Karpas-422 (cell line): ENCODE data around the gene SLC35G2. TPM values are rescaled to one million over a fixed set of nuclear protein-coding genes. Genes with fewer than 3 reads are reported as not detected.
"Not testable (repeated sequence)": the region's sequence is repeated elsewhere in the genome, so short reads cannot be mapped to it uniquely, and the experiment has no call there.

ENCODE experiments used
- DNase-seq: peaks from one replicate; pipeline ENCODE4 v3.0.0-alpha.2; 2015
- H2AFZ ChIP-seq: fragments of 200-600 bp; sonication (generic); 2 replicates; pipeline ENCODE4 v1.6.1; 2014; ENCODE audit warnings: antibody characterized with exemption, low read length, mixed read lengths
- H3K27ac ChIP-seq: fragments of 200-600 bp; sonication (generic); 2 replicates; pipeline ENCODE4 v1.5.1; 2014; ENCODE audit warnings: mild to moderate bottlenecking, low read length, moderate library complexity
- H3K27me3 ChIP-seq: fragments of 200-600 bp; sonication (generic); 2 replicates; pipeline ENCODE4 v1.6.1; 2014; ENCODE audit warnings: low read length, mixed read lengths
- H3K36me3 ChIP-seq: fragments of 200-600 bp; sonication (generic); 2 replicates; pipeline ENCODE4 v1.6.1; 2014; ENCODE audit warnings: low read length, mixed read lengths; ENCODE audit not compliant: insufficient read depth
- H3K4me1 ChIP-seq: fragments of 200-600 bp; sonication (generic); 2 replicates; pipeline ENCODE4 v1.6.1; 2014; ENCODE audit warnings: mild to moderate bottlenecking, low read length, mixed read lengths
- H3K4me2 ChIP-seq: fragments of 200-600 bp; sonication (generic); 2 replicates; pipeline ENCODE4 v1.6.1; 2014; ENCODE audit warnings: low read length, low read depth, mild to moderate bottlenecking; ENCODE audit not compliant: poor library complexity, severe bottlenecking
- H3K4me3 ChIP-seq: fragments of 200-600 bp; sonication (generic); 2 replicates; pipeline ENCODE4 v1.5.1; 2014; ENCODE audit warnings: mild to moderate bottlenecking, antibody characterized with exemption, low read length, mixed read lengths
- H3K79me2 ChIP-seq: fragments of 200-600 bp; sonication (generic); 2 replicates; pipeline ENCODE4 v1.6.1; 2014; ENCODE audit warnings: mild to moderate bottlenecking, low read length, mixed read lengths
- H3K9ac ChIP-seq: fragments of 200-600 bp; sonication (generic); 2 replicates; pipeline ENCODE4 v1.6.0; 2014; ENCODE audit warnings: low read length
- H3K9me2 ChIP-seq: fragments of 200-600 bp; sonication (generic), shearing (Covaris generic); replicated peaks from 2 replicates; pipeline ENCODE4 v1.6.0; 2014; ENCODE audit warnings: mild to moderate bottlenecking, low read length, moderate library complexity; ENCODE audit not compliant: insufficient read depth
- H3K9me3 ChIP-seq: fragments of 300-700, 200-600 bp; sonication (generic); 2 replicates; pipeline ENCODE4 v1.6.1; 2014; ENCODE audit warnings: low read length, mixed read lengths
- H4K20me1 ChIP-seq: fragments of 200-600 bp; sonication (generic); 2 replicates; pipeline ENCODE4 v1.6.1; 2014; ENCODE audit warnings: mild to moderate bottlenecking, antibody characterized with exemption, low read length, low read depth; ENCODE audit not compliant: insufficient read depth
- total RNA-seq: library from RNA; depleted of rRNA; stranded (reverse); fragments of >200 nt; shearing (Covaris generic); gene quantifications from 2 replicates; pipeline ENCODE4 v1.2.3, GENCODE V29; 2014; ENCODE audit warnings: low replicate concordance

Gene SLC35G2
- total RNA-seq, 1 experiment from 2014 or later = 11.4 TPM

DNA sequence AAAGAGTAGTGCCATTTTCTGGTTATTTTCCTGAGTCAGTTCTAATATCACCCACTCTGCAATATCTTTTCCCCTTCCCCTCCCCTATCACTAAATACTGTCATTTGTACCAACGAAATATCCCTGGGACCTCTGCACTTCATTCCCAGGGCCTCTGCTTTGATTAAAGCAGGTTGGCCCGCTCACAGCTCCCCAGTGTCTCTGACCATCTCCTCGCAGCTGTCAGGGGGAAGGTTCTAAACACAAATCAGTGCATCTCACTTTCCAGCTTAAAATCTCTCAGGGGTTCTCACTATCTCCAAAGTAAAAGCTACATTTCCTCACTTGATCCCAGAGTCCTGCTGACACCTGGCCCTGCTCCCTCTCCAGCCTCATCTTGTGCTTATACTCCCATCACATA lies 28.1 kb upstream of the SLC35G2 start:
- Histone ChIP-seq H2AFZ (no peak overlapping the region), H3K9me2 (no peaks in the 10 kb centered on the region), H3K79me2 (no peaks in the 10 kb centered on the region), H4K20me1 (no peaks in the 10 kb centered on the region), H3K27me3 (no peaks in the 10 kb centered on the region; the same call in 1 of the 2 replicates), H3K4me2 (no peak overlapping the region), H3K9me3 (no peaks in the 10 kb centered on the region), H3K36me3 (no peaks in the 10 kb centered on the region), H3K4me1 (peaks cover 17% of the 10 kb centered on the region), H3K27ac (no peak overlapping the region), H3K4me3 (no peak overlapping the region), H3K9ac (no peak overlapping the region)
- no peak for DNase-seq

DNA sequence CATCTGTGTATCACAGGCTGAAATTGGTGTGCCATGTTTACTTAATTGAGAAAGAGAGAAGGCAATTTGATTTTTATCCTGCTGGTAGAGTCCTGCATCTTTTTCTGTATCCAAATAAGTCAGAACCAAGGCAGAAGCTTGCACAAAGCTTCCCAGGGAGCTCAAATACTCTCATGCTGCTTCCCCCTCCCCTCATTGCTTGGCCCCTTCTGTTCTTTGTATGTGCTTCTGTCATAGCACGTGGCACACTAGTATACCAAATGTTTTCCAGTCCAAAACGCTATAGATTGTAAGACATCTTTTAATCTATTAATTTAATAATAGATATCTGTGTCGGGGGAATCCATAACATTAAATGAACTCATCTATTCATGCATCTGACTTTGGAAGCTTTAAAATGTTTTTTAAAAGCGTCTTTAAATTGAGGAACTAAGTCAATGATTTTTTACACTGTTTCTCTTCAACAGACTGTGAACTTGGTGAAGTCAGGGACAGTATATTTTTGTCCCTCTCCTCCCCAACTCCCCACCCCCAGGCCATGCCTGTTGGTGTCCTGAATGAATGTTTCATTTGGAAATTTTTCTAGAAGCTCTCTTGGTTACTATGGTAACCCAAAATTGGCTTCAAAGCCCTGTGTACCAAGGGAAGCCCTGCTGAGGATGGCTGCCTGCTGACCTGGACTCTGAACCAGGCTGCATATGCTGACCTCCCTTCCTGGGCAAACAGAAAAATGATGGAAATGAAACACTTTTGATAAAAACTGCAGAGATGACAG lies 26.2 kb upstream of the SLC35G2 start:
- DNase-seq = no peak
- no peak overlapping the region for H3K4me3 ChIP-seq
- no peaks in the 10 kb centered on the region for H3K9me3 ChIP-seq

DNA sequence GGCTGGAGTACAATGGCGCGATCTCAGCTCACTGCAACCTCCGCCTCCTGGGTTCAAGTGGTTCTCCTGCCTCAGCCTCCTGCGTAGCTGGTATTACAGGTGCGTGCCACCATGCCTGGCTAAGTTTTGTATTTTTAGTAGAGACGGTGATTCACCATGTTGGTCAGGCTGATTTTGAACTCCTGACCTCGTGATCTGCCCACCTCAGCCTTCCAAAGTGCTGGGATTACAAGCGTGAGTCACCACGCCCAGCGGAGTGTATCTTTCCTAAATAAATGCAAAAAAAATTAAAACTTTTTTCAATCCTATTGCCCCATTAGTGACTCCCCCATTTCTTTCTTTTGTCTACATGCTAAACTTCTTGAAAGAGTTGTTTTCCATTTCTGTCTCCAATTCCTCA lies 17.8 kb upstream of the SLC35G2 start:
- not testable (repeated sequence) for H3K36me3 ChIP-seq, H3K4me3 ChIP-seq, H2AFZ ChIP-seq, H3K4me1 ChIP-seq, H3K79me2 ChIP-seq, H3K9me3 ChIP-seq, H4K20me1 ChIP-seq, H3K9ac ChIP-seq, H3K9me2 ChIP-seq, DNase-seq, H3K4me2 ChIP-seq, H3K27ac ChIP-seq, H3K27me3 ChIP-seq

More for the DNA sequence above, 26.2 kb upstream of the SLC35G2 start:
- H3K9me2 ChIP-seq = no peaks in the 10 kb centered on the region
- no peaks in the 10 kb centered on the region for H4K20me1 ChIP-seq
- no peaks in the 10 kb centered on the region; the same call in 1 of the 2 replicates for H3K27me3 ChIP-seq
- no peaks in the 10 kb centered on the region for H3K36me3 ChIP-seq
- H3K79me2 ChIP-seq = no peaks in the 10 kb centered on the region
- no peak overlapping the region for H3K27ac ChIP-seq
- no peak overlapping the region for H3K4me2 ChIP-seq
- H3K4me1 ChIP-seq = peaks cover 3% of the 10 kb centered on the region
- H3K9ac ChIP-seq = no peak overlapping the region
- H2AFZ ChIP-seq = peak overlapping the region; percentile 43

DNA sequence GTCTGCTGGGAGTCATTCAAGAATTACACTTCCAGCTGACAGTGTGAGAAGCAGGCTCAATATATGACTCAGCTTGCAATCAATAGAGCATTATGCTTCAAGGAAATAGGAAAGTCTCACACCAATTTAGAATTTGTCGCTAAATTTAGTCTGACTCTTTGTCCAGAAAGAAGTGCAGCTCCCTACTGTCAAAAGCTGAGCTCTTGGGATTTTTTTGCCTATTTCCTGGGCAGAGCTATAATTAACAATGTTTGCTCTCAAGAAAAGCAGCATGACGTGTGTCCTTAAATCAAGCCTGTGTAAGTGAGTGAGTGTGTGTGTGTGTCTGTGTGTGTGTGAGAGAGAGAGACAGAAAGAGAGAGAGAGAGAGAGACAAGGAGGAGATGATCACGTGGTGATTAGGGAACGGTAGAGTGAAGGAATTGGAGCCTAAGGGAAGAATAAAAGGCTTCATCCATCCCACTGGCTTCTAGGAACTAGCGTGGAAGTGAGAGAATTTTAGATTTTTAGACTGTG lies 16.4 kb upstream of the SLC35G2 start:
- no peak overlapping the region for H2AFZ ChIP-seq
- H3K4me3 ChIP-seq = no peak overlapping the region
- no peaks in the 10 kb centered on the region for H3K9me3 ChIP-seq
- no peaks in the 10 kb centered on the region for H3K79me2 ChIP-seq
- H3K27me3 ChIP-seq = no peaks in the 10 kb centered on the region
- H3K4me1 ChIP-seq = 0 out of 2 replicates have a peak, but pooled peaks cover 2% of the 10 kb centered on the region
- no peak overlapping the region for H3K27ac ChIP-seq
- DNase-seq = no peak
- H4K20me1 ChIP-seq = no peaks in the 10 kb centered on the region
- H3K9me2 ChIP-seq = no peaks in the 10 kb centered on the region
- no peak overlapping the region for H3K9ac ChIP-seq
- no peak overlapping the region for H3K4me2 ChIP-seq
- H3K36me3 ChIP-seq = no peaks in the 10 kb centered on the region

DNA sequence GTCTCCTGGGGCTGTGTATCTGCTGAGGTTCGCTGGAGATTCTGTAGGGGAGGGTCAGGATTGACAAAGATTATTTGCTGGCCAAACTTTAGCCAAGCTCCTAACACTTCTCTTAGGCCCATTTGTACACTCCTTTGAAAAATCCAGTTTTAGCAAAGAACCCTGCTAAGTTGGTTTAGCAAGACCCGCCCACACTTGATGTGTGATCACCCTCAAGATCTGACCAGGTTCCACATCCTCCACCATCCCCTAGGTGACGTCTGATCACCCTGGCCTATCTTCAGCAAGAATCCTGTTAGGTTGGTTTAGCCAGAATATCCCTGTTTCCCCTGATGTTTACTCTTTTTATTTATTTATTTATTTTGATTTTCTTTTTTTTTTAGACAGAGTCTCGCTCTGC lies 14.8 kb upstream of the SLC35G2 start:
- no peak for DNase-seq
- H3K4me2 ChIP-seq = no peak overlapping the region

DNA sequence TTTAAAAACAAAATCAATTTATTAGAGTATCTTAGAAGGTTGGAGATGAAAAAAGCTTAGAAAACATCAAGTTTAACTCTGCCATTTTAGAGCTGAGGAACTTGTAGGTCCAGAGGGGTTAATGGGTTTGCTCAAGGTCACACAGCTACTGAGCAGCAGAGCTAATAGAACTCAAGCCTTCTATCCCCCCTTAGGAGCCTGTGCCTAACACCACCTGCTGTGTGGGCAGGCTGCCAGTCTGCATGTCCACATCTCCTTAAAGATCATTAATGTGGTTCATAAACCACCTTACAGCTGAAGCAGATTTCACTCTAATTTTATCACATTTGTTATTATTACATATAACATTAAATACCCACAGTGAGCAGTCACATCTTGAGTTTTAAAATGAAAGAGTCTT lies 14.1 kb upstream of the SLC35G2 start:
- Histone ChIP-seq H3K9me2 (no peaks in the 10 kb centered on the region), H4K20me1 (no peaks in the 10 kb centered on the region), H2AFZ (no peak overlapping the region), H3K4me1 (0 out of 2 replicates have a peak, but pooled peaks cover 2% of the 10 kb centered on the region), H3K36me3 (no peaks in the 10 kb centered on the region), H3K27me3 (no peaks in the 10 kb centered on the region), H3K4me3 (no peak overlapping the region), H3K4me2 (no peak overlapping the region), H3K9ac (no peak overlapping the region), H3K27ac (no peak overlapping the region), H3K79me2 (no peaks in the 10 kb centered on the region), H3K9me3 (no peaks in the 10 kb centered on the region)
- no peak for DNase-seq

More for the DNA sequence above, 14.8 kb upstream of the SLC35G2 start:
- H3K79me2 ChIP-seq = no peaks in the 10 kb centered on the region
- H3K9ac ChIP-seq = no peak overlapping the region
- no peaks in the 10 kb centered on the region for H3K9me2 ChIP-seq
- no peaks in the 10 kb centered on the region for H4K20me1 ChIP-seq
- H3K27ac ChIP-seq = no peak overlapping the region
- no peak overlapping the region for H3K4me3 ChIP-seq
- H3K27me3 ChIP-seq = no peaks in the 10 kb centered on the region
- no peak overlapping the region for H2AFZ ChIP-seq
- no peaks in the 10 kb centered on the region for H3K9me3 ChIP-seq
- no peaks in the 10 kb centered on the region for H3K36me3 ChIP-seq
- 0 out of 2 replicates have a peak, but pooled peaks cover 2% of the 10 kb centered on the region for H3K4me1 ChIP-seq

DNA sequence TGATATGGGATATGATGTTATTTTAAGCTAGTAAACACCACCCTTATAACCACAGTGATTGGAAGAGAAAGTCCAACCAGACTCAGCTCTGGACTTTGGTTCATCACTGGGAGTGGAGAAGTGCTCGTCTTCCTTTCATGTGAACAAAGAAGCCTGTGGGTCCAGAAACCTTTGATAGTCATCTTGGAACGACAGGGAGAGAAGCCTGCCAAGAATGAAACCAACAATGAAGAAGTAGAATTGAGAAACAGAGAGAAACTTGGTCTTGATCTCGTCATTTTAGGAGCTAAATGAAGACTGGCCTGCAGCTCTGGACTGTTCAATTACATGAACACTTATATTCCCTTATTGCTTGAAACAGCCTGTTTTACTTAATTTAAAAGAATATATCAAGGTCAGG lies 13.1 kb upstream of the SLC35G2 start:
- no peak overlapping the region for H3K4me3 ChIP-seq
- H3K79me2 ChIP-seq = no peaks in the 10 kb centered on the region
- DNase-seq = peak; percentile 25
- no peaks in the 10 kb centered on the region for H3K36me3 ChIP-seq
- 0 out of 2 replicates have a peak overlapping the region, but pooled peaks have one; percentile 69 for H2AFZ ChIP-seq
- H3K27me3 ChIP-seq = no peaks in the 10 kb centered on the region
- no peak overlapping the region for H3K4me2 ChIP-seq
- no peaks in the 10 kb centered on the region for H3K9me3 ChIP-seq
- H3K9ac ChIP-seq = no peak overlapping the region
- H4K20me1 ChIP-seq = no peaks in the 10 kb centered on the region
- 0 out of 2 replicates have a peak, but pooled peaks cover 2% of the 10 kb centered on the region for H3K4me1 ChIP-seq
- no peak overlapping the region for H3K27ac ChIP-seq
- H3K9me2 ChIP-seq = no peaks in the 10 kb centered on the region

DNA sequence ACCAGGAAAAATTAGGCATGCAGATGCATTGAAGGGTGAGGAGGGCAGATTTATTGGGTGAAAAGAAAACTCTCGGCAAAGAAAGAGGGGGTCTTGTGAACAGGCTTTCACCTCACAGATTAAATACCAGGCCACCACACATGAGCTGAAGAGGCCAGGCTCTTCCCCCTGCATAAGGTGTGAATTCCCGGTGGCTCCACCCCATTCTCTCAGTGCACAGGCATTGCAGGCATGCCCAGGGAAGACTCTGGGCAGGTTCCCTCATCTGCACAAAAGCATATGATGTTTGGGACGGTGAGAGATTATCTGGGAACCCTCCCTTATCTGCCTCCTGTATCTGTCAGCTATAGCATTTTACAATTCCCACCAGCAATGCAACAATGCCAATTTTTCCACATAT lies 7.2 kb upstream of the SLC35G2 start:
- H3K36me3 ChIP-seq = no peaks in the 10 kb centered on the region
- no peak overlapping the region for H3K9ac ChIP-seq
- no peaks in the 10 kb centered on the region for H3K79me2 ChIP-seq
- H3K27me3 ChIP-seq = no peaks in the 10 kb centered on the region
- DNase-seq = no peak
- no peak overlapping the region for H3K4me3 ChIP-seq
- H2AFZ ChIP-seq = no peak overlapping the region
- H3K4me1 ChIP-seq = no peaks in the 10 kb centered on the region
- no peaks in the 10 kb centered on the region for H3K9me2 ChIP-seq
- no peak overlapping the region for H3K27ac ChIP-seq
- H4K20me1 ChIP-seq = no peaks in the 10 kb centered on the region
- no peak overlapping the region for H3K4me2 ChIP-seq
- no peaks in the 10 kb centered on the region for H3K9me3 ChIP-seq
